ENCODE results near the gene TBC1D16.
"Not testable (repeated sequence)": the region's sequence is repeated elsewhere in the genome, so short reads cannot be mapped to it uniquely, and the experiment has no call there.

Gene TBC1D16

DNA sequence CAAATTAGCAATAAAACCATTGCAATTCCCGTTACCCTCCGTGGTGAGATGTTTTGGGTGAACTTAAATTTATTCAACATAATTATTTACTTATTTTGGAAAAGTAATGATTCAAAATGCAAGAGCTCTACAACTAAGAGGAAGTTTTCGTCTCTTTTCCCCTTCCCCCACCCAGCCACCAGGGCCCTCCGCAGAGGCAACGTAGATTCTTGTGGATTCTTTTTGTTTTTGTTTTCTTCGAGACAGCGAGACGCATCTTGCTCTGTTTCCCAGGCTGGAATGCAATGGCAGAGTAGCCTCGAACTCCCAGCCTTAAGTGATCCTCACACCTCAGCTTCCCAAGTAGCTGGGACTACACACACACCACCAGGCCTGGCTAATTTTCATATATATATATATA, 19.9 kb upstream of the TBC1D16 start:
- DNase-seq = no peak
- in situ Hi-C loops (cut with MboI; ENCODE audit: low pct_unique_long_range_greater_than_20kb, low sequenced_read_pairs) = no loop called here

- in situ Hi-C loops (cut with MboI; ENCODE audit: low pct_unique_long_range_greater_than_20kb, low sequenced_read_pairs) = no loop called here
These were observed 17.4 kb upstream of the TBC1D16 start for GRCh38 chr17:80053102-80053501.

GRCh38 chr17:80051681-80052080, 16.0 kb upstream of the TBC1D16 start:
- in situ Hi-C loops (cut with MboI; ENCODE audit: low pct_unique_long_range_greater_than_20kb, low sequenced_read_pairs) = no loop called here

More at GRCh38 chr17:80053102-80053501, 17.4 kb upstream of the TBC1D16 start:
- DNase-seq = no peak

DNA sequence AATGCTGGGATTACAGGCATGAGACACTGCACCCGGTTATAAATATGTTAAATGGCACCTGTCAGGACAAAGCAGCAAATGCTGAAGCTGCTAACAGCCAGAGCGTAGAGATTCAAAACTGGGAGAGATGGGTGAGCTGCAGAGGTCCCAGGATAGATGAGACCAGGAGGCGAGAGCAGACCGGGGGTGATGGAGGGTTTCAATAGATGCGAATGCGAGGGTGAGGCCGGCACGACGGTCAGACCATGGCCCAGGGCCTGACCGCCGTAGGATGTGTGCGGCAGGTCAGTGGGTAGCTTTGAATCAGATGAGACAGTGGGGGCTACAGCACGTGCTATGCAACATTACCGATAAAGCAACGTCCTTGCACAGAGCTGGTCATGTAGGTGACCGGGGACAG, 15.0 kb upstream of the TBC1D16 start:
- in situ Hi-C loops (cut with MboI; ENCODE audit: low pct_unique_long_range_greater_than_20kb, low sequenced_read_pairs) = no loop called here
- no peak for DNase-seq

More at GRCh38 chr17:80051681-80052080, 16.0 kb upstream of the TBC1D16 start:
- DNase-seq = no peak

GRCh38 chr17:80049986-80050385, 14.3 kb upstream of the TBC1D16 start:
- in situ Hi-C loops (cut with MboI; ENCODE audit: low pct_unique_long_range_greater_than_20kb, low sequenced_read_pairs) = no loop called here
- no peak for DNase-seq

DNA sequence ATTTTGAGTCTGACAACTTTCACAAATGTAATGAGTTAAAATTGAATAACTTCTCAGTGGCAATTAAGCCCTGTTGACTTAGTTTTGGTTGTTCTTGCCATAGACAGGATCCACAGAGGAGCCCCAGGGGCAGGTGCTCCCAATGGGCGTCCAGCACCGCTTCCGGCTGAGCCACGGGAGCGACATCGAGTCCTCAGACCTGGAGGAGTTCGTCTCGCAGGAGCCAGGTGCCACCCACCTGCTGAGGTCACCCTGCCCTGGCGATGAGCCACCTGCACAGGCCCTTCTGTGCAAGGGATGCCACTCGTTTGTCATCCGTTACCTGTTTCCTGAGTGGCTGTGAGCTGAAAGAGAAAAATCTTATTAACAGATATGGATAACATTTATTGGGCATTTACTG, 11.5 kb upstream of the TBC1D16 start:
- in situ Hi-C loops (cut with MboI; ENCODE audit: low pct_unique_long_range_greater_than_20kb, low sequenced_read_pairs) = no loop called here
- DNase-seq = no peak

- DNase-seq; in situ Hi-C loops (cut with MboI; ENCODE audit: low pct_unique_long_range_greater_than_20kb, low sequenced_read_pairs): not testable (repeated sequence)
These were observed 11.0 kb upstream of the TBC1D16 start for GRCh38 chr17:80046709-80047108.

DNA sequence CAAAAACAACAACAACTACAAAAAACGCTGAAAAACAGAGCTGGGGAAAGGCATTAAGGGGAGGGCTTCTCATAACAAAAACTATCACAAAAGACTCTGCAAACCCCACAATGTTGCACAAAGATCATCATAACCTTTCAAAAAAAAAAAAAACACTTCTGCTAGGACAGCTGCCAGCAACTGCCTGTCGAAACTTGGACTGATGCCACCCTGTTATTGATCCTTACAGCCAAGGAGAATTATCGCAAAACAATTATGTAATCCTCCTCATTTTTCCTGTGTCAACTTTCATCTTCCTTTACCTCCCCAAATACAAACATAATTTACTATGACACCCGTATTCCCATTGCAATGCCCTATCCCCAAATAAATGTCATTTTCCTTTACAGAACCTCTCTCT, 10.0 kb upstream of the TBC1D16 start:
- DNase-seq = no peak
- in situ Hi-C loops (cut with MboI; ENCODE audit: low pct_unique_long_range_greater_than_20kb, low sequenced_read_pairs) = no loop called here

- in situ Hi-C loops (cut with MboI; ENCODE audit: low pct_unique_long_range_greater_than_20kb, low sequenced_read_pairs) = no loop called here
- no peak for DNase-seq
These were observed 8.3 kb upstream of the TBC1D16 start for GRCh38 chr17:80043963-80044362.

GRCh38 chr17:80036715-80037477, 1.2 kb upstream of the TBC1D16 start:
- in situ Hi-C loops (cut with MboI; ENCODE audit: low pct_unique_long_range_greater_than_20kb, low sequenced_read_pairs) = no loop called here
- no peak for DNase-seq

GRCh38 chr17:80035937-80036714, 454 bp upstream of the TBC1D16 start, which contains the start of gene CCDC40:
Gene CCDC40, plus strand, starts transcription at chr17:80036642. Its CDS starts 21 bp downstream, at chr17:80036663.
- DNase-seq = peak; percentile 65
- in situ Hi-C loops (cut with MboI; ENCODE audit: low pct_unique_long_range_greater_than_20kb, low sequenced_read_pairs) = no loop called here

- DNase-seq = peak; percentile 28
- in situ Hi-C loops (cut with MboI; ENCODE audit: low pct_unique_long_range_greater_than_20kb, low sequenced_read_pairs) = no loop called here
These were observed 633 bp downstream of the TBC1D16 start for GRCh38 chr17:80034791-80035686.

DNA sequence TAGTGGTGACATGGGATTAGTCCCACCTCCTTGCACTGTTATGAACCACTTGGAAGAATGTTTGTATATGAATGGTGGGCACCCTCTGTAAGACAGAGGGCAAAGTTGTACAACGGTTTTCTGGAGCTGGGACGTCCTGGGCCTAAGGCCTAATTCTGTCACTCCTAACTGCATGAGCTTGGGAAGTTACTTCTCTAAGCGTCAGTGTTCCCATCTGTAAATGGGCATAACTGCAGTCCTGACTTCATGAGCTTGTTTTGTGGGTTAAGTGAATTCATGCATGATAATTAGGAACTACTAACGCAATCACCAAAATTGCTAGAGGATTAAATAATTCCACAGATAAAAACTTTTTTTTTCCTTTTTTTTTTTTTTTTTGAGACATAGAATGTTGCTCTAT, 1.8 kb downstream of the TBC1D16 start:
- in situ Hi-C loops (cut with MboI; ENCODE audit: low pct_unique_long_range_greater_than_20kb, low sequenced_read_pairs) = no loop called here
- no peak for DNase-seq

DNA sequence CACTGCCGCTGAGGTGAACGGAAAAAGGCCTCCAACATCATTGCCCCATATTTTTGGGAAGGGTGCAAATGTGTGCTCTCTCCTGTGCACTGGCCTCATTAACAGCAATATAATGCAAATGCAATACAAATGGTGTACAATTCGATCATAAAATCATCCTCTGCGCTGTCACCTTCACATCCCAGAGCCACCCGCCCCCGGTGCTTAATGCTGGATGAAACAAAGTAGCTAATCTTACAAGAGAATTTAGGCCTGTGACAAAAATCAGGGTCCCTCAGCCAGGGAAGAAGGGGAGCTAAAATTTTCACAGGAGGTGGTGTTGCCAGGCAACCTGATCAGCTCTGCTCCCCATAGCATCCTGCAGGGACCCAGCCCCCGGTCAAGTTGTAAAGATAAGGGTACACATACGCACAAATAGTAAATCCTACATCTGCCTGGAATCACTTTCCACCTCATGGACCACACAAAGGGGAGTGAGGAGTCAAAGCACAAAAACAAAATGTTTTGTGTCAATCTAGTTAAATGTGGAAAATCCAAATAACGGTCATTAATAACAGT, 3.0 kb downstream of the TBC1D16 start:
- DNase-seq = no peak
- in situ Hi-C loops (cut with MboI; ENCODE audit: low pct_unique_long_range_greater_than_20kb, low sequenced_read_pairs) = no loop called here

GRCh38 chr17:80031691-80032430, 3.8 kb downstream of the TBC1D16 start:
- in situ Hi-C loops (cut with MboI; ENCODE audit: low pct_unique_long_range_greater_than_20kb, low sequenced_read_pairs) = no loop called here
- DNase-seq = no peak

- in situ Hi-C loops (cut with MboI; ENCODE audit: low pct_unique_long_range_greater_than_20kb, low sequenced_read_pairs) = no loop called here
- DNase-seq = no peak
These were observed 4.8 kb downstream of the TBC1D16 start for GRCh38 chr17:80030730-80031410.

DNA sequence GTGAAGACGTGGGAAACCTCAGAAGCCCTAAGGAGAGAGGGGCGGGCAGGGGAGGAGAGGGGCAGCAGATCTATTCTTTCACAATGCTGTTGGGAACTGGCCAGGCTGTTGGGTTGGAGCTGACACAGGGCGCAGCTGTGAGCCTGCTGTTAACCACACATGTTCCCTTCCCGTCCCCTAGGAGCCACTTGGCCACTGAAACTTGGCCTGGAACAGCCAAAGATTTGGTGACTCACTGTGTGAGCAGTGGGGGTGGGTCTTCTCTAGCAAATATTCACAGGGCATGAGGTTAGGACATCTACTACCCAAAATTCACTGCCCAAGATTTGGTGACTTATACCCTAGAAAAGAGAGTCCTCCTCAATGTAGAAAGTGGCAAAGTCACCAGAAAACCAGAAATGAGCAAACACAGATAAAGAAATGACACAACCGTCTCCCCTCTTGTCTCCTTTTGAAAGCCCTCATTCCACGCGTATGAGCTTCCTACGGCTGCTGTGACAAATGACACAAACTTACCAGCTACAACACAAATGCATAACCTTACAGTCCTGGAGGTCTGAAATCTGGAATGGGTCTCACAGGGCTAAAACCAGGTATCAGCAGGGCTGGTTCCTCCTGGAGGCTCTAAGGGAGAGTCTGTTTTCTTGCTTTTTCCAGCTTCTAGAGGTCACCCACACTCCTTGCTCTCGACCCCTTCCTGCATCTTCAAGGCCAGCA, 6.3 kb downstream of the TBC1D16 start:
- DNase-seq = peak; percentile 50
- in situ Hi-C loops (cut with MboI; ENCODE audit: low pct_unique_long_range_greater_than_20kb, low sequenced_read_pairs) = no loop called here
